ENCODE measurements around the gene MSI2.
"Not testable (repeated sequence)": the region's sequence is repeated elsewhere in the genome, so short reads cannot be mapped to it uniquely, and the experiment has no call there.

The MSI2 gene

DNA sequence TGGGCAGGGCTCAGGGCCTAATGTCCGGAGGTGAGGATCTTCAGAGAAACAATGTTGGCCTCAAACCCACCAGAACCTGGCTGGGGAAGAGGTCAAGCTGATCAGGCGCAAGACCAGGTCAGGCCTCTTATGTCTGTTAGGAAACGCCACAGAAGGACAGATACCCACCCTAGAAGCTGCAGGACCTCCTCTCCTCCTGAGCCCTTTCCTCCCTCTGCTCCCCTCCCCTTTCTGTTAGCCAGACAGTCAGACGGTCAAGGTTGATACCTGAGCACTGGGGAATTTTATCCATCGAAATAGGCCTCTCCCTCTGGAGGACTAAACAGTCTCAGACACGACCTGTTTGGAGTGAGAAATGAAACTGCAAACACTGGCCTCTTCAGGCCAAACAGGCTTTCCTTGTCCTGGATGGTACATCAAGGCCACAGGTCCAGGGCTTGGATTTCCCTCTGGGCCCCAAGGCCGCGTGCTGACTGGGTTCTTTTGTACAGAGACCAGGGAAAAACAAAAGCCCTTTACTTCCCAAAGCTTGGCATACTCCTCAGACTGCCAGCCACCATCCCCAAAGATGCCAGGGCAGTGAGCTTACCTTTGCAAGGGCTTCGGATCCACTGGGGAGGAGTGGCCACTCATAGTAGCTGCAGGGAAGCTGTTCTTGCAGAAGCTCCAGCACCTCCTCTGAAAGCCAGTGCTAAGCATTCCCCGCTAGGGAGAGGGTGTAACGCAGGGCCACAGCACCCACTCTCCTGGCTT is 353.0 kb downstream of the MSI2 start:
- DNase-seq = no peak

DNA sequence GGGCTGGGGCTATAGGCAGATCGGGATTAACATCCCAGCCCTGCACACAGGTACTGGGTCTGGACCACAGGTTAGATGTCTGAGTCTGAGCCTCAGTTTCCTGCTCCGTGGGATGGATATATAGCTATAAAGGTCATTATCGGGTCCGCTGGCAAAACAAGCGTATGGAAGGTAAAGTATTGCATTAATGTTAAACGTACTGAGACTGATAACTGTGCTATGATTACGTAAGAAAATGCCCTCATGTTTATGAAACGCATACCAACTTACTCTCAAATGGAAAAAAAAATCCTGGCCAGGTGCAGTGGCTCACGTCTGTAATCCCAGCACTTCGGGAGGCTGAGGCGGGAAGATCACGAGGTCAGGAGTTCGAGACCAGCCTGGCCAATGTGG is 353.6 kb downstream of the MSI2 start:
- no peak for DNase-seq

DNA sequence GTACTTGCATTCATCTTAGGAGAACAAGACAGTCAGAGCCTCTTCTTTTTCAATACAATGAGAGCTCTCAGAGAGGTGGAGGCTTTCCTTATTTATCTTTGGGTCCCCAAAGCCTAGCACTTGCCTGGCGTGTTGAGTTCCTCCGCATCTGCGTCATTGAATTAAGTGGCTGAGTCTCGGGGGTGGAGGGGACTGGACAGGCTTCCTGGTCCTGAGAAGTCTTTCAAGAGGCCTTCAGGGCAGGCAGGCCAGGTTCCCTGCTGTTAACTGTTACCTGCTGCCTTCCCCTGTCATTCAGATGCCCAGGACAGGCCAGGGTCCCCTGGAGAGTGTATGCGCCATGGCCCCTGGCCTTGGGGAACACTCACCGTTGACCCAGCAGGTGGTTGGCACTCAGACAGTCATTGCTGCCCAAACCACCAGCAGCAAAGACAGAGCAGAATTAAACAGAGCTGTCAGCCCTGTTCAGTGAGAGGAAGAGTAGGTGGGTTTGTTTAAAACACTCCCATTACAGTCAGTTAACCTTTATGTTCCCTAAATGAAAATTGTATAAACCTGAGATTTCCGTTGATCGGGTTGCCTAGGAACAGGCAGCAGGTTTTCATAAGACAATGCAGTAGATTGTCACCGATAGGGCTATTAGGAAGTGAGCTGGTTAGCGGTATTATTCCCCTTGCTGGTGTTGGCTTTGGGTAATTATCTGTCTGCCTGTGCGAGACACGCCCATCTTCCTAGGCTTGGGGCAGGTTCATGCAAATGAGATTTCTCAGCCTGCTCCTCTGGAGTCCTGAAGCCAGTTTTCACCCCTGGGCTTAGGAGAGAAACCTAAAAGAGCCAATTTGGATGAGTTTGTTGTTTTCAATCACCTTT is 356.1 kb downstream of the MSI2 start:
- DNase-seq = peak; percentile 50

DNA sequence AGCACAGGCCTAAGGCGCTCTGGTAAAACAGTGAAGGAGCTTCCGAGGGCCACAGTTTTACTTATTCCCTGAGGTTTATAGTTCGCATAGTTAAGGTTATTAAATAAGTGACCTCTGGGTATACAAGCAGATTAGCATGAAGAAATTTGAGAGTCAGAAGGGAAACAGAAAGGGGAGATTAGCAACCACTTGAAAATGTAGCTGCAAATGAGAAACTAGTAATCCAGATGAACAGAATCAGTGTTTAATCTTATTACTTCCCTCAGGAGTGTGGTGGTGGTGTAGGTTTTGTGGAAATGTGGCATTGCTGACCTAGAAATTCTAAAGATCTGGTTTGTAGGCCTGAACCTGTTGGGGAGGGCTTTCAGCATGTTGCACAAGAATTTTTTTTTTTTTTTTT is 358.4 kb downstream of the MSI2 start:
- DNase-seq = no peak

DNA sequence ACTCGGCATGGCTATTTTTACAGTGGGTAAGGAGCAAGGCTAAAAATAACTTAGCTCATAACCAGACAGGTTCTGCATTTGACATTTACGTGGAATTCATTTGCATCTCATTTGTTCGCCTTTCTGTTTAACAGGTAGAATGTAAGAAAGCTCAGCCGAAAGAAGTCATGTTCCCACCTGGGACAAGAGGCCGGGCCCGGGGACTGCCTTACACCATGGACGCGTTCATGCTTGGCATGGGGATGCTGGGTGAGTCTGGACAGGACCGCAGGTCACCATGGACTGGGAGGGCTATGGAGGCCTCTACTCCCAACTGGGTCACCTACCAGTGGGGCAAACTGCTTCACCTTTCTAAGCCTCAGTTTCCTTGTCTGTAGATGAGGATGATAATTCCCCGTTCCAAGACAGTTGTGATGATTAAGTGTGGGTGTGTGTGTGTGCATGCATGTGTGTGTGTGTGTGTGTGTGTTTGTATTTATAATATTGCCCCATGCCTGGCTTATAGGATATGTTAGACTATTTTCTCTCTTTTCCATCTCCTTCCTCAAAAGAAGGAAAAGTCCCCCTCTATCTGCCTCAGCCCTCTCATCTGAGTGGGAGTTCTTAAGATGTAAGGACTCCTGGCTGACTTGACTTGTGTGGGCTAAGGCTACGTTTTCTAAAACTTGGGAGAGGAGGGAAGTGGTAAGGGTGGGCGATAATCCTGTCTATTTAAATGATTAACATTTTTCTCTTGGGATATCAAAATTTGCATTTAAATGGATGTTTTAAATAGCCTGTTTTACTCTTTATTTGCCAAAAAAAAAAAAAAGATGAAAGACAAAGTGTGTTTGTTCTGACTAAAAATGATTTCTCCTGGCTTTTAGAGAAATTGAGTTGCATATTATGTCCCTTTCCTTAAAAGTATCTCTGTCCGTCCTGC is 359.8 kb downstream of the MSI2 start:
- DNase-seq = no peak

DNA sequence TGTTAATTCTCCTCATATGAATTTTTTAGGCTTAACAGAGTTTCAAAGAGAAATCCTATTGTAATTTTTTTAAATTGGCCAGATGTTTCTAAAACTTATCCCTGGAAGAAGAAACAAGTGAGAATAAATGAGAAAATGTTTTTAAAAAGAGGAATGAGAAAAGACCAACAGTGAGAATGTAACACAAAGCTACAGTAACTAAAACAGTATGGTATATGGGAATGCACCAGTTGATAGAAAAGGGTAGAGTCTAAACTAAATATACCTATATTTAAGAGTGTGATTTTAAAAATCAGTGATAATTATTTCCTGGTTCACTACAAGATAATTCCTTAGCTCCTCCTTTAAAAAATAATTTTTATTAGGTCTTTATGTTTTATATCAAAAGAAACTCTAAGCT is 360.9 kb downstream of the MSI2 start:
- DNase-seq = no peak

DNA sequence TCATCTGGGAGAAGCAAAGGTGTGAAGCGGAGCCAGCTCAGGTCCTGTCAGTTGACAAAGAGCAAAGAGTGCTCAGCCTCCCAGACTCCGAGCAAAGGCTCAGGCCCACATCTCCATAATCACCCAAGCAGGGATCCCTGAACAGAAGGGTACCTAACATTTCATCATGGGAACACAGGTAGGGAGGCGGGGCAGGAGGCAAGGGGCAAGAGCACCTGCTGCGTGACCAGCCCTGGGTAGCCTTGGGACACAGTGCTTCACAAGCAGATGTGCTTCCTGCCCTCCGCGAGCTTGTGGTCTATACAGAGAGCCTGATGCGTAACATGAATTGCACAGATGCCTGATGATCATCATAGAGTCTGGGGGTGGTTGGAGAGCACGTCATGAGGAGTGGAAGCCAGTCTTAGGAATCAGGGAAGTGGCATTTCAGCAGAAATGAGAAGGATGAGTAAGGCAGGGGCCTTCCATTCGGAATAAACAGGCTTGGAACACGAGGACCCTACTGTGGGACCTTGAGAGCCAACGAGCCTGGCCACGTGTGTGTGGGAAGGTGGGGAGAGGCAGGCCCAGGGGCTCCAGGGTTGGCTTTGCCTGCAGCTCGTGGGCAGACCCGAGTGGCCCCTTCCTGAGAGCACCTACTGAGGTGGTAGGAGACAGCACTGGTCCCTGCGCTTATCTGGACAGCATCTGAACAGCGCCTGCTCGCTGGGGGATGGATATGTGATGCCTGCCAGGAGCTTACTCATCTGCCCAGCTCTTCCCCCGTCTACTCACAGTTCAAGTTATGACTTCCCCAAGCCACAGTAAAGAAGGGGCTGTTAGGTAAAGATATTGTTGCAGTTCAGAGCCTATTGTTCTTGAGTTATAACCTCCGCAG is 363.0 kb downstream of the MSI2 start:
- no peak for DNase-seq

DNA sequence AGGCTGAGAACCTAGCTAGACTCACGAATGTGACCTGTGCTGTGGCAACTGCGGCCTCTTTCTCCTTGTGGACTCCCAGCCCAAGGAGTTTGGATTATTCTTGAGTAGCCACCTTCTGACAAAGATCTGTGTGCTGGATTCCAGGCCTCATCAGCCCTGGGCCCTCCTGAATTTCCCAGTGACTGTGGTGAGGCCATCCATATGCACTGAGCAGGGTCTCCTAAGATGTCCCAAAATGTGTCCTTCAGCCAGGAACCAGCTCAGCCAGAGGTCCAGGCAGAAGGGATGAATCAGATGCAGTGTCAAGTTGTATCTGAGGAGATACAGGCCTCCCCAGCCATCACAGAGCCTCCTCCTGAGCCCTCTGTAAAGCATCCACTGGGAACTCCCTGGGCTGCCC is 364.3 kb downstream of the MSI2 start:
- no peak for DNase-seq

DNA sequence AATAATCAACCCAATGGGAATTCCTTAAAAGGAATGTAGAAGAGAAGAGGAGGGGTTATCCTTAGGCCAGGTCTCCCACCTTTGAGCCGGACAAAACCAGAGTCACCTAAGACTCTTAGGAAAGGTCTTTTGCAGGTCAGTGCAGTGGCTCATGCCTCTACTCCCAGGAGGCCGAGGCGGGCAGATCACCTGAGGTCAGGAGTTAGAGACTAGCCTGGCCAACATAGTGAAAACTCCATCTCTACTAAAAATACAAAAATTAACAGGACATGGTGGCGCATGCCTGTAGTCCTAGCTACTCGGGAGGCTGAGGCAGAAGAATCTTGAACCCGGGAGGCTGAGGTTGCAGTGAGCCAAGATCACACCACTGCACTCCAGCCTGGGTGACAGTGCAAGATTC is 365.5 kb downstream of the MSI2 start:
- not testable (repeated sequence) for DNase-seq

DNA sequence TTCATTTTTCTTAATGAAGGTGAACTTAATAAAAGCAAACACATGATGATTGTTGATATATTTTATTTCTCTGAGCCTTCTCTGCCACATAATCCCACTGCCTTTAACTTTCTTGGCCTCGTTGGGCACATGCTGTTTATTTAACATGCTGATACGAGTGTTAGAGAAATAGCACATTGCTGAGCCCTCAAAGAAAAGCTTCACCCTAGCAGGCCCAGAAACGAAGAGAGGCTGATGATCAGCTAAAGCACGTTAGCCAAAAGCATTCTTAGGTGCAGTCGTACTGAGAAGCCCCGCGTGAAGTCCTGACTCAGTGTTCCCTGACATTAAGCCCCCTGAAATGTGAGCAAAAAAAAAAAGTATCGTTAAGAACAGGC is 366.0 kb downstream of the MSI2 start:
- DNase-seq = no peak

DNA sequence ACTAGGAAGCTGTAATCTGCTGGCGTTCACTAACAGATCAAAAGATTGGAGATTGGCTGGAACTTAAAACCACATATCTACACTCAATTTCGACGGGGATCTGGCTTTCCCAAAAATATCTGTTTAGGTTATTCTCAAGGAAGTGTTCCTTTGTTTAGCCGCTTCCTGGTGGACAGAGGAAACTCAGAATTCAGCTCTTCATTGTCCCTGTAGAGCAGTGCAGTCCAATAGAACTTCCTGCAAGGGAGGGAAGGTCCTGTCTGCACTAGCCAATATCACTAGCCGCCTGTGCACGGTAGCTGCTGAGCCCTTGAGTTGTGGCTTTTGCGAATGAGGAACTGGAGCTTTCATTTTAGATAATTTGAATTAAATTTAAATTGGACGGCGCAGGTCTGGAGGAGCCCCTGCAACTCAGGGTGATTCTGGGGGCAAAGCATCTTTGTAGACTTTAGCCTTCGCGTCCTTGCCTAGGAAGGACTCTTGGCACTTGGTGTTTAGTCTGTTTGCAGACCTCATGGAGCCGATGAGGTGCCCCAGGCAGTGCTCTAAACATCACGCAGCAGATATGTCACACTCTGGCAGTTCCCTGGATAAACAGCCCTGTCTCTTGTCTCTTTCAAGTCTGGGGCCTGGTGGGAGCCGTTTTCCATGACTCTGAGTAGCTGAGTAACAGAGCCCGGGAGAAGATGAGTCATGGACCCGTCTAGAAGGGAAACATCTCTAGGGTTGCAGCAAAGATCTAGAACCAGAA is 366.5 kb downstream of the MSI2 start:
- DNase-seq = no peak

DNA sequence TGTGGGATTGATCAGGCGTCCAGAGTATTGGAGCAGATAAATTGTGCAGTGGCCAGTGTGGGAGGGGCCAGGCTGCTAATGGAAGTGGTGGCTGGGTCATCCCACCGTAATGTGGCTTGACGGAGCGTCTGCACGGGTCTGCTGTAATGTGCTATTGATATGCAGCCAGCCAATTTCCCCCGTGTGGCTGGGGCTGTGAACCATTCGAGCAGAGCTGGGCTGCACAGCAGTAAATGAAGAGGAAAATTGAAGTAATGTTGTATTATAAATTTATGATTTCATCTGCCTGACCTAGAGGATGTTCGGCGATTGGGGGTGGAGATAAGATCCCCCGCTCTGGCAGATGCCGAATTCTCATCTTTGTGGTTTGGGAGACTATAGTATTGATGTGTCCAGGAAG is 367.3 kb downstream of the MSI2 start:
- DNase-seq = no peak

DNA sequence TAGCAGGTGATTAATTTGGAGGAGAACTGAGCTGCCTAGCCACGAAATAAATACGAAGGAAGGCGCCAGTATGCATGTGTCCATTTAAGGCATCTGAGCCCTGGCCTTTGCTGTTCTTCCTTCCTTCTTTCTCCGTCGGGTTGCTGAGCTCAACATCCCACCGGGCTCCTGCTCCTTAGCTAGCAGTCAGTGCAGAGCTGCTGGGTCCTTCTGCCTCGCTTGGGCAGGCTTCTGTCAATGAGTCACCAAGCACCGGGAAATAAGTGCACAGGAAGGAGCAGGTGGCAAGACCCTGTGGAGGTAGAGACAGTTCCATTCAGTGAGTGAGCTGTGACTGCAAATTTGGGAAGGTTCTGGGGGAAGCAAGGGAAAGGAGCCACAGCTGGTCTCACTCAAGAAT is 368.1 kb downstream of the MSI2 start:
- DNase-seq = no peak

DNA sequence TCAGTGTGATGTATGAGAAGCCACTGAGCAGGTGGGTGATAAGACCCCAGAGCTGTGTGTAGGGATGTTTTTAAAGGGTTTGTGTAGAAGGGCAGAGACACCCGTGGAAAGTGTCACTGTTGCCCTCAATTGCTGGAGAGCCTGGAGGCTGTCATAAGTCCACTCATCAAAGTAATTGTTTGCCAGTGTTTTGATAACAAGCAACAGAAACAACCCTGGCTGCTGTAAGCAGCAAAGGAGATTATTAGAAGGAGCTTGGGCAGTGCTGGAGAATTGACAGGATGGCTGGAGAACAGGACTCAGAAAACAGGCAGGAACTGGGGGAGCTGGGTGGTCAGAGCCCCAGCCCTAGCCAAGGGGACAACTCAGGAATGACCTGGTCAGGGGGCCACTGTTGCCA is 369.2 kb downstream of the MSI2 start:
- DNase-seq = no peak

DNA sequence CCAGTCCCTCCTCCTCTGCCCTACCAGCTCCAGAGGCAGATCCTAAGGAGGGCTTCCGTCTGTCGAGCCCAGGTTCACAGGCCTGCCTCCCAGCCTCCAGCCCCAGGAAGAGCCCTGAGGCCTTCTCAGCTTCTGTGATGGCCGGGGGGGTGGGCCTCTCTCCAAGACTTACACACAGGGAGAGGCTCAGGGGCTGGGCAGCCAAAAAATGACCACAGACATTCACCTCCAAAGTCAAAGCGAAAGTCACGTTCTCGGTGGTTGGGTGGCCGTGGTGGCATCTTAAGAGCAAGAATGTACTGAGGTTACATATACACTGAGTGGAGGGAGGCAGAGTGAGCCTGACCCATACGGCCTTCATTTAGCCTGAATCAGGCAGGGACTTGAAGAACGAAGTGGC is 369.6 kb downstream of the MSI2 start:
- DNase-seq = no peak

DNA sequence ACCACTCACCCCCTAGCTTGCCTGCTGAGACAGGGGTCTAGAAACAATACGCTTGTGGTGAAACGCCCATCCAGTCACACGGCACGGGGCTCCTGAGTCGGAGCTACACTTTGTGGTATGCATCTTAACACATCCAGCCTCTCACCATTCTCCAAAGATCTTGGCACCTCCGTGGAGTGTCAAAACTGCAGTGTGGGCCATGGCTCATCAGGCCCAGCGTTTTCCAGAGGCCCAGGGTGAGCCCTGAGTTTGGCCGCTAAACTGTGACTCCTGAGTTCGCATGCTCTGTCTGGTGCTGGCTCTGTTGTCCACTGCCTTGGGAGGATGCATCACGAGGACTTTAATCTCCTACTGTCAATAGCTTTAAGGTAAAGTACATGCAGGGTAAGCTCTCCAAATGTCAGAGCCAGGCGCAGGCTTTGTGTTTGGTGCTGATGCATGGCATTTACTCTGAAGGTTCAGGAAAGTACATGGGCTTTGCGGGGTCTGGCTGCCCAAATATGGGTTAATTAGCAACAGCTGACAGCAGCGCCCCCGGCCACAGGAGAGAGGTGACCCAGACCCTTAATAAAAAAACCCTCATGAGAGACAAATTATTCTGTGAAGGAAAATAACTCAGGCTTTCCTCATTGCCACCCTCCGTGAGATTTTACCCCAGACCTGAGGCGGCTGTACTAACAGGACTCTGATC is 370.3 kb downstream of the MSI2 start:
- no peak for DNase-seq

DNA sequence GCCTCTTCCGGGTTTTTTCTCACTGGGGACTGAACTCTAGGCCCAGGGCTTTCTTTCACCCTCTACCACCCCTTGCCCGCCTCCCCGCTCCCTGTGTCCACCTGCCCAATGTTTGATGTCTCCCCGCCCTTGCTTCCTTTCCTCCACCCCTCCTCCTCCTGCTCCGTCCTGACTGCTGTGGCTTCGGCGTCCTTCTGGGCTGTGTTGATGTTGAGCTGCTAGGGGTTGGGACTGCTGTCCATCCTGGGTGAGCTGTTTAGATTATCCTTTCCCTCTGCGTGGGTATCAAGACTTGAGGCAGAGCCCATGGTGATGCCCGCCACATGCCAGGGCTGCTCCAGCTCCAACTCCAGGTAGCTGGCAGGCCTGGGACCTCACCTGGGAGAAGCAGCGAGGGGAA is 371.3 kb downstream of the MSI2 start:
- DNase-seq = no peak

DNA sequence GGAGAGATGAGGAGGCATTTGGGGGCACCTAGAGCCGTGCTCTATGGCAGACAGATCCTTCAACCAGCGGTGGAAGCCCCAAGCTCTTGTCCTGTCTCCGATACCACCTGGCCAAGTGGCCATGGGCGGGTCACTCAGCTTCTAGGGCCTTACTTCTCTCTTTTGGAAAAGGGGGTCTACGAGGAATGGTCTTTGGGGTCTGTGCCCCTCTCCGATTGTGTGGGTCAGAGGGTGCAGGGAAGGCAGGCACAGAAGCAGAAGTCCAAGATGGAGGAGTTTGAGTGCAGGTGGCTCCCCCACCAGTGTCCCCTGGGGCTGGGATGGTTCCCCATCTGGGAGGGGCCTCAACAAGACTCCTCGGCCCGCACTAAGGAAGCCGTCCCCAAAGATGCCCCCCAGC is 372.1 kb downstream of the MSI2 start:
- no peak for DNase-seq

DNA sequence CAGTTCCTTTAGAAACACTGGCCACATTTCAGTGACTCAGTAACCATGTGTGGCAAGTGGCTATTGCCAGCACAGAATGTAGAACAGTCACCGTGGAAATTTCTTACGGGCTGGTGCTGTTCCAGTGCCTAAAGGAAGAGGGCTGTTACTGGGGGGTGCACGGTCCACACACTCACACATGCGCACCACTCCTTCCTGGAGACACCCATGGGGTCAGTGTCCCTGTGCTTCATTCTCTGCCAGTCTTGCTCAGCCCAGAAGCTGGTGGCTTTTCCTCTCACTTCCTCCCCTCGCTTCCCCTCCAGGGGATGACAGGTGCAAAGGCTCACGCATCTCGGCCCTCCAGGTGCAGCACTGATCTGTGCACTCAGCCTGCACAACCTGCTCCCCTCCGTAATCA is 373.1 kb downstream of the MSI2 start:
- DNase-seq = no peak

DNA sequence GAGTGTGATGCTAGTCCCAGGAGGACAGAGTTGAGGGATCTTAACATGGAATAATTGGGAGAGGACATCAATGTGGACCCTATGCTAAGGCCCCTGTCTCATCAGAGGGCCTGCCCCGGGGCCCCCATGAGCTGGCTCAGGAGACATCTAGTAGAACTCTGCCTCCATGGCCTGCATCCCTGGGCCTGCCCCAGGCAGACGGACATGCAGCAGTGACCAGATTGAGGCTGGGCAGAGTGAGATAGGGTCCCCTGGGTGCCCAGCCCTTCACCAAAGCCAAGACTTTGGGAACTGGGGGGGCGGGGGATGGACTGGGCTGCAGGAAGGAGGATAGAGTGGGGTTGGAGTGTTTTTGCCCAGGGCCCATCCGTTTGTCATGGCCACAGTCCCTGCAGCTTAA is 373.6 kb downstream of the MSI2 start:
- DNase-seq = no peak

DNA sequence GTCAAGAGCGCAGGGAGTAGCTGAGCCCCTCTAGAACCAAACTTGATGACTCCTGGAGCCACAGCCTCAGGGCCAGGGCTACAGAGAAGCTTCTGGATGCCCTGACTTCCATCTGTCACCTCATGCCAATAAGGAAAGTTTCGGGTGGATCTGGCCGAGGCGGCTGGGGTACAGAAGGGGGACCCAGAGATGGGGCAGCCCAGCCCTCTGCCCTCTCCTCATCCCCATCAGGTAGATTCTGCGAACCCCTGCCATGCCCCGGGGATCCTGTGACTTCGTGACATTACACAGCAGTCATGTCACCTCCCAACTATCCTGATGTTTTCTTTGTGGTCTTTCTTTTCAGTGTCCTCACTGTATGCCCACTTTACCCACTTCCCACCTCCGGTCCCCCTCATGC is 374.4 kb downstream of the MSI2 start:
- DNase-seq = no peak

Data from DMS153 (cell line).